OCI-LY3 (cell line): ENCODE measurements around the gene SMTN.

Source experiments
- EZH2phosphoT487 ChIP-seq: fragments of 200-600 bp; shearing (Covaris generic); IDR thresholded peaks from 2 replicates; pipeline ENCODE4 v1.6.1; 2018; ENCODE audit warnings: antibody characterized with exemption, mixed run types, low read depth
- TF ChIP-seq, protein P1 (sequence below): fragments of 200-600, 300-600 bp; sonication (generic); IDR thresholded peaks from 2 replicates; pipeline ENCODE4 v1.5.1; 2014; ENCODE audit warnings: antibody characterized with exemption, low read length, low read depth

DNA sequence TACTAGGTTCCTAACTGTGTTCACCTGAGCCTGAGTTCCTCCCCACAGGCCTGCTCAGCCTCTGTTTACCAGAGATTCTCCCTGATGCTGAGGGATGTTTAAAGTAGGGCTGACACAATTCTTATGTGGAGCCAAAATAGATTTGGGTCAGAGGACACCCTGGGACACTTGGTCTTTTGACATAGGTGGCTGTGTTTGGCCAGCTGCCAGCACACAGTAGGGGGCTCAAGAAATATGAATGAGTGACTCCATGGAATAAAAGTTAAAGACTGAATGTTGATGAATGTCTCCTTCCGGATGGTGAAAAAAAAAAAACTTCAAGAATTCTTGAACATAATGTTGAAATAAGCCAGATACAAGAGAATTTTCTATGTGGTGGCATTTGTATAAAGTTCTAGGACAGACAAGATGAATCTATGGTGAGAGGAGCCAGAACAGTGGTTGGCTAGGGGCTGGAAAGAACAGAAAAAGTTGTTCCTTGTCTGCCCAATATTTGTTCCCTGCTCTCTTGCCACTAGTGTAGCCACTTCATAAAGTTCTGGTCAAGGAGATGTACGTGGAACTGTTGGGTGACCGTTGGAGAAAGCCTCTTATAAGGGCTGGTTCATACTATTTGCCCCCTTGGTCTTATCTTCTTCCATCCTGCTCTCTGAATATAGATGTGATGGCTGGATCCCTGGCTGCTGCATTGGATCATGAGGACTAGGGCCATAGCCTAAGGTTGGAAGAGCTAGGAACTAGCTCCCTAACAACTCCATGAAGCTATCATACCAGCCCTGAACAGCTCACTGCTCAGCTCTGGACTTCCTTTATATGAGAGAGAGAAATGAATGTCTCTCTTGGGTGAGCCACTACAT is 40.3 kb upstream of the SMTN start:
- TF ChIP-seq, protein P1, sequence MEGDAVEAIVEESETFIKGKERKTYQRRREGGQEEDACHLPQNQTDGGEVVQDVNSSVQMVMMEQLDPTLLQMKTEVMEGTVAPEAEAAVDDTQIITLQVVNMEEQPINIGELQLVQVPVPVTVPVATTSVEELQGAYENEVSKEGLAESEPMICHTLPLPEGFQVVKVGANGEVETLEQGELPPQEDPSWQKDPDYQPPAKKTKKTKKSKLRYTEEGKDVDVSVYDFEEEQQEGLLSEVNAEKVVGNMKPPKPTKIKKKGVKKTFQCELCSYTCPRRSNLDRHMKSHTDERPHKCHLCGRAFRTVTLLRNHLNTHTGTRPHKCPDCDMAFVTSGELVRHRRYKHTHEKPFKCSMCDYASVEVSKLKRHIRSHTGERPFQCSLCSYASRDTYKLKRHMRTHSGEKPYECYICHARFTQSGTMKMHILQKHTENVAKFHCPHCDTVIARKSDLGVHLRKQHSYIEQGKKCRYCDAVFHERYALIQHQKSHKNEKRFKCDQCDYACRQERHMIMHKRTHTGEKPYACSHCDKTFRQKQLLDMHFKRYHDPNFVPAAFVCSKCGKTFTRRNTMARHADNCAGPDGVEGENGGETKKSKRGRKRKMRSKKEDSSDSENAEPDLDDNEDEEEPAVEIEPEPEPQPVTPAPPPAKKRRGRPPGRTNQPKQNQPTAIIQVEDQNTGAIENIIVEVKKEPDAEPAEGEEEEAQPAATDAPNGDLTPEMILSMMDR: no peak
- TF ChIP-seq EZH2phosphoT487: no peak
